Sigmoid colon (tissue), 4 donors: Measurements from ENCODE around the gene TIMP1.

Source experiments
- CTCF ChIP-seq, 4 experiments: fragments of 450-650 bp in 3 of 4; fragments of 200-600 bp in 1 of 4; IDR thresholded peaks; one replicate each; pipeline ENCODE4 v1.5.1; 2016 to 2019; ENCODE audit warnings: antibody characterized with exemption in 4 of 4, mild to moderate bottlenecking in 3 of 4, moderate library complexity in 2 of 4
- EP300 ChIP-seq, 4 donors: sonication (generic); formaldehyde crosslinking; IDR thresholded peaks; one replicate each; pipeline ENCODE4 v1.6.1; 2017; ENCODE audit warnings: antibody characterized with exemption in 4 of 4
- POLR2A ChIP-seq, 2 donors: fragments of 450-650 bp; IDR thresholded peaks; one replicate each; pipeline ENCODE4 v1.6.1; 2016; ENCODE audit warnings: antibody characterized with exemption in 2 of 2, mild to moderate bottlenecking in 2 of 2, moderate library complexity in 2 of 2
- POLR2AphosphoS5 ChIP-seq, 4 donors: sonication (generic); formaldehyde crosslinking; IDR thresholded peaks; one replicate each; pipeline ENCODE4 v1.6.1; 2017; ENCODE audit warnings: antibody characterized with exemption in 4 of 4

- TF ChIP-seq CTCF (IDR thresholded peaks at IDR 0.05), result no peak
- TF ChIP-seq POLR2AphosphoS5 (IDR thresholded peaks at IDR 0.05), result no peak
- no peak for TF ChIP-seq POLR2A (IDR thresholded peaks at IDR 0.05)
- no peak for TF ChIP-seq EP300 (IDR thresholded peaks at IDR 0.05)
These were observed 17.7 kb upstream of the TIMP1 start for GRCh38 chrX:47564438-47565085.
